Peyer's patch (tissue), 4 donors: Measurements from ENCODE around the gene KLK10.

Experiments
- POLR2A ChIP-seq, 2 donors: fragments of 450-650 bp; IDR thresholded peaks; one replicate each; pipeline ENCODE4 v1.5.1; 2017; ENCODE audit warnings: antibody characterized with exemption in 2 of 2, mild to moderate bottlenecking in 2 of 2, moderate library complexity in 2 of 2
- TF ChIP-seq, protein P1 (sequence below), 6 experiments: fragments of 450-650 bp in 4 of 6; fragments of 200-600 bp in 2 of 6; sonication (generic) in 1 of 6; IDR thresholded peaks; one replicate each; pipeline ENCODE4 v1.5.1; 2017 to 2019; ENCODE audit warnings: antibody characterized with exemption in 6 of 6, mild to moderate bottlenecking in 3 of 6, moderate library complexity in 1 of 6

GRCh38 chr19:50994129-50994528 lies 25.4 kb downstream of the KLK10 start:
- no peak for TF ChIP-seq POLR2A (IDR thresholded peaks at IDR 0.05)
- TF ChIP-seq, protein P1, sequence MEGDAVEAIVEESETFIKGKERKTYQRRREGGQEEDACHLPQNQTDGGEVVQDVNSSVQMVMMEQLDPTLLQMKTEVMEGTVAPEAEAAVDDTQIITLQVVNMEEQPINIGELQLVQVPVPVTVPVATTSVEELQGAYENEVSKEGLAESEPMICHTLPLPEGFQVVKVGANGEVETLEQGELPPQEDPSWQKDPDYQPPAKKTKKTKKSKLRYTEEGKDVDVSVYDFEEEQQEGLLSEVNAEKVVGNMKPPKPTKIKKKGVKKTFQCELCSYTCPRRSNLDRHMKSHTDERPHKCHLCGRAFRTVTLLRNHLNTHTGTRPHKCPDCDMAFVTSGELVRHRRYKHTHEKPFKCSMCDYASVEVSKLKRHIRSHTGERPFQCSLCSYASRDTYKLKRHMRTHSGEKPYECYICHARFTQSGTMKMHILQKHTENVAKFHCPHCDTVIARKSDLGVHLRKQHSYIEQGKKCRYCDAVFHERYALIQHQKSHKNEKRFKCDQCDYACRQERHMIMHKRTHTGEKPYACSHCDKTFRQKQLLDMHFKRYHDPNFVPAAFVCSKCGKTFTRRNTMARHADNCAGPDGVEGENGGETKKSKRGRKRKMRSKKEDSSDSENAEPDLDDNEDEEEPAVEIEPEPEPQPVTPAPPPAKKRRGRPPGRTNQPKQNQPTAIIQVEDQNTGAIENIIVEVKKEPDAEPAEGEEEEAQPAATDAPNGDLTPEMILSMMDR (IDR thresholded peaks at IDR 0.05), result no peak
